LNCaP clone FGC (cell line): ENCODE results near the gene CA10.

ENCODE experiments used
- DNase-seq: peaks from one replicate; pipeline ENCODE4 v3.0.0-alpha.2; 2011; ENCODE audit warnings: low read depth
- H3K4me3 ChIP-seq: 2 replicates; pipeline ENCODE4 v1.5.1; 2011; ENCODE audit warnings: mild to moderate bottlenecking, low read depth, low read length, control low read depth
- CTCF ChIP-seq: IDR thresholded peaks from 2 replicates; pipeline ENCODE4 v1.5.1; 2012; ENCODE audit warnings: mild to moderate bottlenecking; ENCODE audit not compliant: control insufficient read depth, insufficient read depth; ENCODE audit errors: extremely low read depth

CA10 gene

GRCh38 chr17:51739245-51739886 is 419.1 kb downstream of the CA10 start:
- TF ChIP-seq CTCF: no peak
- peak; percentile 44 for DNase-seq

GRCh38 chr17:51736356-51736755 is 422.2 kb downstream of the CA10 start:
- no peak overlapping the region for H3K4me3 ChIP-seq
- no peak for TF ChIP-seq CTCF
- no peak for DNase-seq

More at GRCh38 chr17:51739245-51739886, 419.1 kb downstream of the CA10 start:
- no peak overlapping the region for H3K4me3 ChIP-seq

- H3K4me3 ChIP-seq: no peak overlapping the region
- no peak for DNase-seq
- no peak for TF ChIP-seq CTCF
Measured at GRCh38 chr17:51734976-51735375, 423.5 kb downstream of the CA10 start.

GRCh38 chr17:51734462-51734861 is 424.1 kb downstream of the CA10 start:
- TF ChIP-seq CTCF: peak; percentile 33
- no peak overlapping the region for H3K4me3 ChIP-seq
- no peak for DNase-seq

- TF ChIP-seq CTCF: no peak
- no peak for DNase-seq
- no peak overlapping the region for H3K4me3 ChIP-seq
Measured at GRCh38 chr17:51733166-51733565, 425.3 kb downstream of the CA10 start.

GRCh38 chr17:51731941-51732722 is 426.4 kb downstream of the CA10 start:
- no peak overlapping the region for H3K4me3 ChIP-seq
- DNase-seq: no peak
- TF ChIP-seq CTCF: no peak
